GM04504 (cell line): ENCODE data around the gene SEPTIN14.
"Not testable (repeated sequence)": the region's sequence is repeated elsewhere in the genome, so short reads cannot be mapped to it uniquely, and the experiment has no call there.

Source experiments
- DNase-seq: peaks from one replicate; pipeline ENCODE4 v3.0.0-alpha.2; 2012; ENCODE audit warnings: low read depth

The SEPTIN14 gene

DNA sequence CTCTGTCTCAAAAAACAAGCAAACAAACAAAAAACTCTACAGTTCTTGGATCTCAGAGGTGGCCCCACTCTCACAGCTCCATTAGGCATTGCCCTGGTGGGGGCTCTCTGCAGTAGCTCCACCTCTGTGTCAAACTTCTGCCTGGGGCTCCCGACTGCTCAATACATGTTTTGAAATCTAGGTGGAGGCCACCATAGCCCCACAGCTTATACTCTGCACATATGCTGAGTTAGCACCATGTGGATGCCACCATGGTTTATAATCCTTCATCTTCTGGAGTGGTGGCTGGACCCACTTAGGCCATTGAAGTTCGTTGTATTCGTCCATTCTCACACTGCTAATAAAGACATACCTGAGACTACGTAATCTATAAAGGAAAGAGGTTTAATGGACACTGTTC lies 78.4 kb downstream of the SEPTIN14 start:
- no peak for DNase-seq

DNA sequence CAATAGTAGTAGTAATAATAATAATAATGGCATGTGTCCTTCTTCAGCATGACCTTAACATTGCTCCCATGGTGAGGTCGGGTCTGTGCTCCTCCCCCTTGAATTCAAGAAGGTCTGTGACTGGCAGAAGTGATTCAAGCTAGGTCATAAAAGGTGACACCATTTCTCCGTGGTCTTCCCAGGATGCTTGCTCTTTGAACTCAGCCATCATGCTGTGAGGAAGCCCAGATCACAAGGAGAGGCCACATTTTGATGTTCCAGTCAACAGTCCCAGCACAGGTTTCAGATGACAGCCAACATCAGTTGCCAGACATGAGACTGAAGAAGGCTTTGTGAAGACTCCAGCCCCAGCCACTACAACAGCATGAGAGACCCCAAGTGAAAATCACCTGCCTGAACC lies 83.9 kb downstream of the SEPTIN14 start:
- DNase-seq: no peak

DNA sequence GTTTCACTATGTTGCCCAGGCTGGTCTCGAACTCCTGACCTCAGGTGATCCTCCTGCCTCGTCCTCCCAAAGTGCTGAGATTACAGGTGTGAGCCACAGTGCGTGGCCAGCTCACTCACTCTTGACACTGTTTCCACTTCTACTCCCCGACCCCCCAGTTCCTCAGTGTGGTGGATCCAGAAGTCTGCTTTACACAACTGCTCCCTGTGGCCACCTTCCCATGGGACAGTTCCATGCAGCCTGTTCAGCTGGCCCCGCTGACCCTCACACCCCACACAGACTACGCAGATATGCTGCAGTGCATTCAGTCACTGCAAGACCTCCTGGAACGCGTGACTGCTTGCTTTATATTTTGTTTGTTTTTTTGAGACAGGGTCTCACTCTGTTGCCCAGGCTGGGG lies 86.4 kb downstream of the SEPTIN14 start:
- no peak for DNase-seq

DNA sequence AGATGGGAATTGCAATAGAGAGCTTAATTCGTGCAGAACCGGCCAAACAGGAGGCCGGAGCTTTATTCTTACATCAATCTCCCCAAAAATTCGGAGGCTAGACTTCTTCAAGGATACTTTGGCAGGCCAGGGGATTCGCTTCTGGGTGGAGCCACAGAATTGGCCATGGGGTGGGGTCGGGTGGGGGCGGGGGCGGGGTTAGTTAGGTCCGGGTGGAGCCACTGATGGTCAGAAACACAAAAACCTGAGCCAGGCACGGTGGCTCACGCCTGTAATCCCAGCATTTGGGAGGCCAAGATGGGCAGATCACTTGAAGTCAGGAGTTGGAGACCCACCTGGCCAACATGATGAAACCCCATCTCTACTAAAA lies 87.5 kb downstream of the SEPTIN14 start:
- DNase-seq: no peak

DNA sequence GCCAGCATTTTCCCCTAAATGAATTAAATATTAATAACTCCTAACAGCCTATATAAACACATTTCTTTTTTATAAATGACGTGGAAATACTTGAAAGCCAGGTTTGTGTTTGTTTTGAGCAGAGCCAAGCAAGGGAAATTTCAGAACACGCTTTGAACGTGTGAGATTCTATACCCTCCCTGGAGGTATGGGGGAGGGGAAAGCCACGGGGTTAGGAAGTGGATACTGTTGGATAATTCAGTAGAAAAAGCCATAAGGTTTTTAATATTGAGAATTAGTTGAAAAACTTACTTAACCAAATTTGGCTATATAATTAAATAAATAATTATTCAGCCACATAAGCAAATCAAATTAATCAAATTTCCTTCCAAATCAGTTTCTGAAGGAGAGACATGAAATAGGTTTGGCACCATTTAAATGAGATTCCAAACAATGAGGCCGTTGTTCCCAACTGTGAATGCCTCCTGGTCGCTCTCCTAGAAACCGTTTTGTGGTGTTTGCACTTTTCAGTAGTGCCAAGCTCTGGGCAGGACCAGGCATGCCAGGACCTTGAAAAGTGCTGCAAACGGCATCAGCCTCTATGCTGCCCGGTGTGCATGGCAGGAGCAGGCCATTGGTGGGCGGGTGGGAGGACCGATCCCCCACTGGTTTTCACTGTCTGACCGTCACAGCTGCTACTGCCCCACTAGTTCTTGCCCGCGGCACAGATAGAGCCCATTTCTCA lies 88.1 kb downstream of the SEPTIN14 start:
- DNase-seq: no peak

DNA sequence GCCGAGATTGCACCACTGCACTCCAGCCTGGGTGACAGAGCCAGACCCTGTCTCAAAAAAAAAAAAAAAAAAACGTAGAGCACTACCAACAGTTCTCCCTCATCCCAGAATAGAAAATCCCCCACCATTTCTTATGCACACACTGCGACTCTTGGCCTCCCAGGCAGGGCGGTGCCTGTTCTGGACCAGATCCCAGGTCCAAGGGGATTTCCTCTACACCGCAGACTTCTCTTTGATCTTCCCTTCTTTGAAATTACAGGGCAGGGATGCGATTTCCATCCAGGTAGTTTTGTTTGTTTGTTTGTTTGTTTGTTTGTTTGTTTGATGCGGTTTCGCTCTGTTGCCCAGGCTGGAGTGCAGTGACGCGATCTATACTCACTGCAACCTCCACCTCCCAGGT lies 91.8 kb downstream of the SEPTIN14 start:
- no peak for DNase-seq

DNA sequence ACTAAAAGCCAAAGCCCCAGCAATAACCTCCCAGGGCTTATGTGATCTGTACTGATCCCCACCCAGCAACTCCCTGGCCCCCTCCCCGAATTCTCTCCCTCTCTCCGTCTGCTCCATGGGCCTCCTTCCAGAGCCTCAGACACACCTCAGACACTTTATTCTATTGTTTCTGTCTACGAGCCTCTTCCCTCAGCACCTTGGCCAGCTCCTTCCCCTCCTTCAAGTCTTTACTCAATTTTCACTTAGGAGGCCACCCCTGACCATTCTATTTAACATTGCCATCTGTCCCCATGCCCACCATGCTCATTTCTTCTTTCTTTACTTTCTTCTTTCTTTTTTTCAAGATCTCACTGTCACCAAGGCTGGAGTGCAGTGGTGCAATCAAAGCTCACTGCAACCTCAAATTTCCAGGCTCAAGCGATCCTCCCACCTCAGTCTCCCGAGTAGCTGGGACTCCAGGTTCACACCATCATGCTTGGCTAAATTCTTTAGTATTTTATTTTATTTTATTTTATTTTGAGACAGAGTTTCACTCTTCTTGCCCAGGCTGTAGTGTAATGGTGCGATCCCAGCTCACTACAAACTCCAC lies 109.2 kb downstream of the SEPTIN14 start:
- DNase-seq: not testable (repeated sequence)

DNA sequence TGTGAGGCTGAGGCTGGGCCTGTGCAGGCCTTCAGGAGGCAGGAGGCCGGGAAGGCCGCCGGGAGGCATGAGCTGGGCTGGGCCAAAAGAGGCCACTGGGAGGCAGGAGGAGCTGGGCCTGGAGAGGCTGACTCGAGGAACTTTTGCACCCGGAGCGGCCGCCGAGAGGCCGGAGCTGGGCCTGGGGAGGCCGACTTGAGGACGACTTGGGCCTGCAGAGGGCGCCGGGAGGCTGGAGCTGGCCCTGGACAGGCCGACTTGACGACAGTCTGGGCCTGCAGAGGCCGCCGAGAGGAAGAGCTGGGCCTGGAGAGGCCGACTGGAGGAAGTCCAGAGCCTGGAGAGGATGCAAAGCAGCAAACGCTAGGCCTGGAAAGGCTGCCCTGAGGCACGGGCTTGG lies 117.8 kb downstream of the SEPTIN14 start:
- DNase-seq: not testable (repeated sequence)
